Measurements from ENCODE around the gene PDE1A.

The PDE1A gene

DNA sequence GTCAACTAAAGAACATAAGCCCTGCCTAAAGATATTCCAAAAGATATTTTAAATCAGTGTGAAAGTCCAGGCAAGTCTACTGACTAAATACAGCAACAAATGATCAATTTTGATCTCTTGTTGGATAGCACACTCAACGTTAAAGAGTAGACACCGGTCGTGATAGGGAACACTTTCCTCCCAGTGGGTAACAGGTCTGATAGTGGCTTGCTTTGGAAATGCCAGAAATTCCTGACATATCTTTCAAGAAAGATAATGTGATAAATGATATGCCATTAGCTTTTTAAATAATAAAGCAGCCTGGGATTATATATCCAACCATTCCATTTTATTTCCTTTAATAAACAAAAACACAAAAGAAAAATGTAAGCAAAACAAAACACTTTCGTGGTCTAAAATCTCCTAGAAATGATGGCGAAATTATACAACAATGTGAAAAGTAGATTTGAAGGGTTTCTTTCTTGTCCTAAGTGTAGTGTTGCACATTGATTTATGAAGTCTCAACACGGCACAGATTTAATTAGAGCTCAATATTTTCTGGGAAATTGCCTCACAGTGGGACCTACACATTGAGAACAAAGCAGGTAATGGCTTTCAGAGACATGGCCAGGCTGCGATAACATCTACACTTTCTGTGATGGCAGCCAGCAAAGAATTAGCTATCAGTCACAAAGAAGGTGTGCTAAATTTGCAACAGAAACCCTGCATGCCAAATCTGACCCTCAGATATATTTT lies 282.6 kb downstream of the PDE1A start:
- in situ Hi-C loops (cut with HindIII; ENCODE audit: low sequenced_read_pairs) = no loop called here

DNA sequence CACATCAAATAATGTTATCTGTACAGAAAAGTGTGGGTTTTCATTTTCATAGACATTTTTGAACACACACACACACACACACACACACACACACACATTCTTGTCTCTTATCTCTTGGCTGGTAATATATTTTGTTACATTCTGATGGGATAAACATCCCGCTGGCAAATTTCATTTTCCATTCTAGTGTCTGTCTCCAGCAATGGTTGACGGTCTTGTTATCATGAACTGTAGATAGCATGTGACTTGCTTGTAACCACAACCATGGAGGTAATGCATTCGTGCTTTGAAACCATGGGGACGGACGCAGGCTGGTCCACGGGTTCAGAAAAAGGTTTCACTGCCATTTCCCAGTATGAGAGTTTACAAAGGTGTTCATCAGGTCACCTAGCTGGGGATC lies 284.8 kb downstream of the PDE1A start:
- in situ Hi-C loops (cut with HindIII; ENCODE audit: low sequenced_read_pairs) = no loop called here

DNA sequence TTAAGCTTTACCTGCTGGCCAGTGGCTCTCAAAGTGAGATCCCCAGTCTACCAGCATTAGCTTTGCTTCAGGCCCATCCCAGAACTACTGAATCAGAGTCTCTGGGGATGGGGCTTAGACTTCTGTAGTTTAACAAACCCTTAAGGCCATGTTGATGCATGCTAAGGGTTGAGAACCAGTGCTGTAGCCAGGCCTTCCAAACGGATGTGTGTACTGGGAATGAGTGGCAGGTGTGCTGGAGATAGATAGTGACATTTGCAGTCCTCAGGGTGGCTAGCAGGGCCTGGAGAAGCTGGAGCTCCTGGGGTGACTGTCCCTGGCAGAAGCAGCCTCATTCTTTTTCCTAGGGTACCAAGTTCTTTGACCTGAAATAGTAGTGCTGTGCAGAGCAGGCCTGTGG lies 292.6 kb downstream of the PDE1A start:
- in situ Hi-C loops (cut with HindIII; ENCODE audit: low sequenced_read_pairs) = no loop called here

DNA sequence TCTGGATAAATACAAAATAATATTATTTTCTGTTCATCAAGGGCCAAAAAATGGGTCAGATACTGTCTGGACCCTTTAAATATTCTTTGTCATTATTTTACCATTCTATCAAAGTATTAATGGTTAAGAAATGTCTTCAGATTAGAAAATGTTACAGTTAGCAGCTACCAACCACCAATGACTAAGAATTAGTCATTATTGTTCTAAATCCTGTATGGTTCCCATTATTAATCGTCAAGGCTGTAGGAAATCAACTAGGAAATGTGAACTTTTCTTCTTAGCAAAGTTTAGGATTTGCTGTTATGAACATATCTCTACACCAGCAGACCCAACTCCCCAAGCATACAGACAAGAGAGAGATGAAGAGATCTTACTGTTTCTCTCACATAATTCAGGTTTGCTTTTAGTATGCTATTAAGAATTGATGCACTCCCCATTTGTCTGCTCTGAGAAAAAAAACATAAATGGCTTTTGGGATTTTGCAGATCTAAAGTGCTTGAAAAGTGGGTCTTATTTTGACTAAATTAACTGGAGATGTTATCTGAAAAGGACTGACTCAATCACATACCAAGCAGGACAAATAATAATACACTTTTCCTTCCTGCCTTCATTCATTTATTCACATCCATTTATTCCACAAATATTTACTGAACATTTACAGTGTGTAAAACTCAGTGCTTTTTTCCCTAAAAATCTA lies 293.5 kb downstream of the PDE1A start:
- in situ Hi-C loops (cut with HindIII; ENCODE audit: low sequenced_read_pairs) = no loop called here

DNA sequence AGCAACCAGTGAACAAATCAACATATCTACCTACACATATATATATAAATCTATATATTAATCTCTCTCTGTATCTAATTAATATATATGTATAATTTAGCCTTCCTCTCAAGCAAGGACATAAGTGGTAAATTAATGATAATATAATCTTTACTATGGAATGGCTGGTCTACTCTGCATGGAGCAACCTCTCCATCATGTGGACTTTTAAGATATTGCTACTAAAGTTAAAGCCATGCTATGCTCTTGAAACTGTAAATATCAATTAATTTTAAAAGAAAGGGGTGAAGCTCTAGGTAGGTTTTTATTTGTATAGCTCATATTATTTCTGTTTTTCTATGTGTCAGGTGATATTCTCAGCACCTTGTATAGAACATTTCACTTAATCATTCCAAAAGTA lies 294.2 kb downstream of the PDE1A start:
- in situ Hi-C loops (cut with HindIII; ENCODE audit: low sequenced_read_pairs) = no loop called here

DNA sequence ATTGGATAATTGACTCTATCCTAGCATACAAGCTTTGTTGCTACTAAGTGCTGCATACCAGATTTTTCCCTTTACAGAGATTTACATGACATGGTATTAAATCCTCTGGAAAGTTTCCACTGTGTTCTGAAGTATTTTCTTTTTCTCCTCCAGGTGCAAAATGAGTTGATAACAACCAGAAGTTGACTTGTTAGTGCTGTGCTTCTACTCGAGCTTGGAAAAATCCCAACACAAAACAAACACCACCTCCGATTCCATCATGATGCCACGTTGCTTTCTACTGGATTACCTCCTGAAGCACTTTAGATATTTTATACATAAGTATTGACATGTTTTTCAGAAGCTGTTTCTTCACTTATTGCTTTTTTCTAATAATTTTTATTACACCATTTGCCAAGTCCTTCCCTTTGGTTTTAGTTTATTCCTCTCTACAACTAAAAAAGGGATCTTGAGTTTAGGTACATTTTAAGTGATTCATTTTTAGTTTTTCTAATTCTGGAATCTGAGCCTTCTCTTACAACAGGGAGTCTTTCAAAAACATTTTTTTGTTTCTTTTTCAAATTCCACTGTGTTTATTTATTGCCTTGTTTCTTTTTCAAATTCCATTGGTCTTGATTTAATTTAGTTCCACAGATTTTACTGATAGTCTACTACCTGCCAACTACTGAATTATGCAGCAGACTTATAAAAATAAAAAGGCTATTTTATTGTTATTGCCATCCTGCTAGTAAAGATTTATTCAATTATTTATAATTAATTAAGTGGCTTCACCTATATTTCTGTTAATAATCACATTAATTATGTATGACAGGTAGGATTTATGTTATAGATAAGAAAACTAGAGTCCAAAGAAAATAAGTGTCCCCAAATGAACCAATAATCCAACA lies 297.8 kb downstream of the PDE1A start:
- in situ Hi-C loops (cut with HindIII; ENCODE audit: low sequenced_read_pairs) = no loop called here

DNA sequence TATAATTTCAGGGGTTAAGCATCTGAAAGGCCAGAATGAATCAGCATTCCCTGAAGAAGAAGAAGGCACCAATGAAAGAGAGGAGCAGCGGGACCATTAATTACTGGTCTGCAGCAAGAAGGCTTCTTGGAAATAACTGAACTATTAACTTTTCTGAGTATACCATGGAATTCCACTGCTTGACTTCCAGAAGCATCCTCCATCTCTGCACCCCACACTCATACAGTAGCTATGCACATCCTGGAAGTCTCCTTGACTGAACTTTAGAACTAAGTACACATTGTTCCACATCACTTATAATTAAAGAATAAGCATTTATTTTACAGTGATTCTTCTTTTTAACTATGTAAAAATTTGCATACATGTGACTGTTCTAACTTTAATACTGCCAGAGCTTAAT lies 309.6 kb downstream of the PDE1A start:
- in situ Hi-C loops (cut with HindIII; ENCODE audit: low sequenced_read_pairs) = no loop called here

DNA sequence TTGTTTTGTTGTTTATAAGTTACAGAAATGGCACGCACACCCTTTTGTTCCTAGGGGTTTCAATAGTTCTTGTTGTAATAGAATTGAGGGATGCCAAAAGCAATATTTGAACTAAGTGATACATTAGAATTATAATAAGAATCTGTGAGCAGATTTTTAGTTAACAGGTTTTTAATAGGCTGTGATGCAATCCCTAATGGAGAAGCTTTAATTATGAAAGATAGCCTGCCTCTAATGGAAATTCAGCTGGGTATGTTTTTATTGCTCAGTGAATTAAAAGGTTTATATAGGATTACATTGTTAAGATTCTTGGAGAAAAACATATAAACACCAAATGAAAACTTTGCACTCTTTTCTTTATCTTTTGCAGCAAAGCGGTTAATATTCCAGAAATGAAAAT lies 310.1 kb downstream of the PDE1A start:
- in situ Hi-C loops (cut with HindIII; ENCODE audit: low sequenced_read_pairs) = no loop called here

DNA sequence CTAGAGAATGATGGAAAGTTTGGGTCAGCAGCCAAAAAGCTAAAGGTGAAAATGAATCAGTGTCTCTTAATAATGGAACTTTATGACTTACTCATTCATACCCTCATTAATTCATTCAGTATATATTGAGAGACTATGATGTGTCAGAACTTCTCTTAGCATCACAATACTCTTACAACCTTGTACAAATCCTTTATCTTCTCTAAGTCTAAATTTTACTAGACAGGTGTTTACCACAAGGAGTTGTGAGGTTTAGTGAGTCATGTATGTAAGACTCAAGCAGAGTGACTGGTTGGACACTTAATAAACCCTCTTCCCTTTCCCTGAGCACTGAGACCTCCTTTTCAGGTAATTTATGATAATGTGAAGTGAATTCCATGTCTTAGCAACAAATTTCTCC lies 311.6 kb downstream of the PDE1A start:
- in situ Hi-C loops (cut with HindIII; ENCODE audit: low sequenced_read_pairs) = no loop called here

DNA sequence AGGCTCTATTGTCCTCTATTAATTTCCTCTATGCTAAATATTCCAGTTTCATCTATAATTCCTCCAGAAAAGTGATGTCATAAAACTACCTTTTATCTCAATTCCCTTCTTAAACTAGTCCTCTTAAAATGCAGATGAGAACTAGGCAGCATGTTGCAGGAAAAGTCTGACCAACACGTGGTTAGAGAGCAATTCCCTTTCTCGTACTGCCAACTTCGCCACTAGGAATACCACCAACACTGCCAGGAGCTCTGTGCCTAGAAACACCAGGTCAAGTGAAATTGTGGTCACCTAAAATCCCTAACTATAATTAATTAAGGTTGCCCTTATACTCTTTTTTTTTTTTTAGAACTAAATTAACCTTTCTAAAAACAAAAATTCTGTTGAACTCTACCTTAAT lies 313.5 kb downstream of the PDE1A start:
- in situ Hi-C loops (cut with HindIII; ENCODE audit: low sequenced_read_pairs) = no loop called here

DNA sequence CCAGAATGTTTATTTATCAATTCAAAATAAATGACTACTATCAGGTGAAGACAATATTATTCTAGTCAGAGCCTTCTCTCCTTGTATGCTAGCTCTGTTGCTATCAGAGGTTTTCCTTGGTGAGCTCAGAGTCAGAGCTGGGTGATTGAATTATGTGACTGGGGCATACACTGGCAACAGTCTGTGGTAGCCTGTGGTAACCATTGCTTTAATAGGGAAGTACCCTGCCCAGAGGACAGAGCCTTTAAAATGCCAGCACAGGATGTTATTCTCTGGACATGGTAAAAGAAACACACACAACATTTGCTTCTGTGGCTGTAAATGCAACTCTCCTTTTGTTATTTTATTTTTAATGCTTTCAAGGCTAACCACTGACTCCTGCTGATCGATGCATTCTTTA lies 316.5 kb downstream of the PDE1A start:
- in situ Hi-C loops (cut with HindIII; ENCODE audit: low sequenced_read_pairs) = no loop called here

DNA sequence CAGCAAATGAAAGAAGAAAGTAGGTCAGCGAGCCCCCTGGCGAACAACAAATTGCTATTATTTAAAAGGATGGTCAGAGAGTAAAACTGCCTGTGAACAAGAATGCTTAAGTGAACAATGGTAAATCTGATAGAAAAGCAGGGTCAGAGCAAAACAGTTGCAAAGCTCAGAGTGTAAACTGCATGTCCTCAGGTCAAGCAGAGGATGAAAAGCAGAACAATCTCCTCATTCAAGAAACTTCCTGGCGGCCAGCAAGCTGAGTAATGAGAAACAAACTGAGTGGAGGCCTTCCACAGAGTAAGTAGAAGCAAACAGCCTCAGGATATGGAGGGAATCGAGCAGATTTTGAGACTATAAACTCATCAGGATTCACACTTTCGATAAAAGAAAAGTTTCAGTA lies 323.3 kb downstream of the PDE1A start:
- in situ Hi-C loops (cut with HindIII; ENCODE audit: low sequenced_read_pairs) = no loop called here

DNA sequence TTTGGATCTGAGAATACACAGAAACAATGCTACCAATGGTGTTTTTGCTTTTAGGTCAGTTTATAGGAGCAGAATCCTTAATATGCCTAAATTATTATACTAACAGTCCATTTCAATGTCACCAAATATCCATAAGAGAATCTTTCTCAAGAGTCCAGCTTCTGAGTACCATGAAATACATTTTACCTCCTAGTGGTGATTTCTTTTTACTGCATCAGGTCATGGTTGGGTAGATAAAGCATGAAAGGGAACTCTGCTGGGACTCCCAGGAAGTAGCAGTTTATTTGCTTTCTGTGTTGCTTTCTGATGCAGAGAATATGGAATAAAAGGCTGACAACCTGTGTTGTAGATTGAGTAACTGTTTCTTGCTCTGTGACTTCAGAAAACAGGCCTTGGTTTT lies 325.6 kb downstream of the PDE1A start:
- in situ Hi-C loops (cut with HindIII; ENCODE audit: low sequenced_read_pairs) = no loop called here

DNA sequence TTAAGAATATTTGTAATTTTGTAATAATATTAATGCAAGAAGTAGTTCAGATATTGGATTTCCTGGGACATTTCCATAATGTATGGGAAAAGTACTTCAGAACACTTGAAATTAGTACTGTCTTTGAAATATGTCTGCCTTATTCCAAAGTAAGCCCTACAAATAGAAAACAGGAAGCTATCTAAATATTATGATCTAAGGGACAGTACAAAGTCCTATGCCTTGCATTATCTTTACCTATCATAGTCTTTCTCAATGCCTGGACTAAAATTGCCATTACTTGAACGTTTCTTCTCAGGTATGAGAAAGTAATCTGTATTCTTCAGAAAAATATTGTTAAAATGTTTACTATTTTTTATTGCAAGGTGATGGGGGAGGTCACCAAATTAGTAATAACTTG lies 328.2 kb downstream of the PDE1A start:
- in situ Hi-C loops (cut with HindIII; ENCODE audit: low sequenced_read_pairs) = loop anchor here (25.0 kb wide), 1 partner anchor 186 kb away; no protein-coding TSS in a partner anchor

DNA sequence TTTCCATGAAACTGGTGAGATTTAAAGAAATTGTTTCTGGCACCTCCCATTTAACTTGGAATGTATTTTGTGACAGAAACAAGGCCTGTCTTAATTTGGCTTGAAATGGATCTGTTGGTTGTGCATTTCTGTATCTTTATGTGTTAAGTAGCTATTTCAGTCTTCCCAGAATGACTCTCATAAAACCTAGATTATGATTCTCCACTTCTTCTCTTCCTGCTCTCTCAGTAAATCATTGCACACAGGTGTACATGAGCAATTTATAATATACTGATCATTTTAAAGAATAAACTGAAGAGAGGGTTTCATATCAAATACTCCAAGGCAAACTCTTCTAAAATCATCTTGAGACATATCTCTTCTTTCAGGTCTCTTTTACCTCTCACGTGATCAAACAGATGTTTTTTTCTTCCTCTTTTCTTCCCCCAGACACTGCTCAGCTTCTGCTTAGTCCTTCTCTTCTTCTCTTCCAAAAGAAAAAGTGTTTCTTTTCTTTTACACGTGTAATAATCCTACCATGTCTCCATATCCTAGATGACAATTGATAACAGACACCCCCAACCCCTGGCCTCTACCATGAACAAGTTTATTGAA lies 329.2 kb downstream of the PDE1A start:
- in situ Hi-C loops (cut with HindIII; ENCODE audit: low sequenced_read_pairs) = loop anchor here (25.0 kb wide), 1 partner anchor 185 kb away; no protein-coding TSS in a partner anchor

DNA sequence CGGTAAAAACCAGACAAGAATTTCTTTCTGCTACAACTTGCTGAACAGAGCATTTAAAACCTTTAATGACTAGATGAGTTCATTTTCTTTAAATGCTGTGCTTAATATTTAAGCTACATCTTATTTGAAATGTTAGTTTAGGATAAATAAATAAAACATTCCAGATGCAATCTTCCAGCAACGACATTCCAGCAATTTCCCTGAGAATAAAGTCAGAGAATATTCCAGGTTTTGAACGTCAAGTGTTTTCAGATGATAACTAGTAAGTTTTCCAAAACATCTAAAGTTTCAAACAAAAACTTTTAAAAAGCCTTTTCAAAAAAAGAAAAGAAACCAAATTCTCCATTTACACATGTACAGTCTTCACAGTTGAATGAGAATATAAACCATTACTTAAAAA lies 336.4 kb downstream of the PDE1A start:
- in situ Hi-C loops (cut with HindIII; ENCODE audit: low sequenced_read_pairs) = loop anchor here (25.0 kb wide), 1 partner anchor 178 kb away; no protein-coding TSS in a partner anchor

All from endothelial cell of hepatic sinusoid (primary cell).